Endothelial cell of umbilical vein (primary cell): ENCODE data around the gene LMNA. TPM values are rescaled to one million over a fixed set of nuclear protein-coding genes. Genes with fewer than 3 reads are reported as not detected.
"Not testable (repeated sequence)": the region's sequence is repeated elsewhere in the genome, so short reads cannot be mapped to it uniquely, and the experiment has no call there.

Source experiments
- BruUV-seq: library from RNA; stranded (reverse); fragments of 400-500 nt; replicated peaks from 2 replicates; lab custom pipeline; 2021; lab: Mats Ljungman, UMichigan
- CTCF ChIA-PET: fragments of 300-600, 350-600 bp; sonication (Branson Sonifier 250); formaldehyde crosslinking; loops from one replicate; lab custom pipeline; 2021; ENCODE audit warnings: antibody characterized with exemption, inconsistent platforms; lab: Charles Lee
- POLR2A ChIA-PET: fragments of 300-600, 350-600 bp; sonication (Branson Sonifier 250); formaldehyde crosslinking; loops from one replicate; lab custom pipeline; 2021; ENCODE audit warnings: antibody characterized with exemption, inconsistent platforms; lab: Charles Lee
- DNase-seq: peaks from one replicate; pipeline ENCODE4 v3.0.0-alpha.2; 2011; ENCODE audit warnings: low read depth, low spot score
- FAIRE-seq: peaks from 2 replicates; lab custom pipeline; 2011; peaks lifted over from hg19 to GRCh38; lab: Jason Lieb, UNC
- H2AFZ ChIP-seq: 2 replicates; pipeline ENCODE4 v1.6.0; 2012; ENCODE audit warnings: low read depth, low read length, control low read depth, inconsistent platforms
- H3K27ac ChIP-seq: 2 replicates; pipeline ENCODE4 v1.5.1; 2011; ENCODE audit warnings: low read depth, mild to moderate bottlenecking, control low read depth, low read length, moderate library complexity; ENCODE audit not compliant: insufficient read depth
- H3K27me3 ChIP-seq, 2 experiments: 2 replicates each; pipeline versions ENCODE4 v1.6.0 to v1.6.1; 2011; ENCODE audit warnings: low read length in 2 of 2, mixed read lengths in 1 of 2; ENCODE audit not compliant: control insufficient read depth in 2 of 2, insufficient read depth in 2 of 2
- H3K36me3 ChIP-seq, 2 experiments: 2 replicates in 1 of 2; 3 replicates in 1 of 2; pipeline ENCODE4 v1.5.1; 2011; ENCODE audit warnings: low read length in 2 of 2, mild to moderate bottlenecking in 1 of 2, moderate library complexity in 1 of 2; ENCODE audit not compliant: control insufficient read depth in 2 of 2, insufficient read depth in 2 of 2; ENCODE audit errors: extremely low read depth in 1 of 2
- H3K4me1 ChIP-seq: 3 replicates; pipeline ENCODE4 v1.5.1; 2011; ENCODE audit warnings: mild to moderate bottlenecking, low read length; ENCODE audit not compliant: control insufficient read depth, insufficient read depth; ENCODE audit errors: extremely low read depth
- H3K4me2 ChIP-seq: 2 replicates; pipeline ENCODE4 v1.6.1; 2011; ENCODE audit warnings: low read length, control low read depth, mixed read lengths; ENCODE audit not compliant: insufficient read depth
- H3K4me3 ChIP-seq, 3 experiments: fragments of 200-600 bp in 1 of 3; sonication (generic), shearing (Covaris generic) in 1 of 3; replicated peaks in 1 of 3; 2 replicates each; pipeline ENCODE4 v1.5.1; 2011 to 2016; ENCODE audit warnings: control low read depth in 3 of 3, low read length in 3 of 3, mild to moderate bottlenecking in 2 of 3, inconsistent platforms in 1 of 3, low read depth in 1 of 3, moderate library complexity in 1 of 3; ENCODE audit not compliant: insufficient read depth in 1 of 3
- H3K79me2 ChIP-seq: 2 replicates; pipeline ENCODE4 v1.6.0; 2012; ENCODE audit warnings: low read length, inconsistent platforms; ENCODE audit not compliant: control insufficient read depth, insufficient read depth
- H3K9ac ChIP-seq: replicated peaks from 2 replicates; pipeline ENCODE3; 2011; ENCODE audit warnings: low read length, control low read depth; ENCODE audit not compliant: insufficient read depth; ENCODE audit errors: extremely low read depth
- H3K9me1 ChIP-seq: replicated peaks from 3 replicates; pipeline ENCODE4 v1.6.0; 2011; ENCODE audit warnings: mild to moderate bottlenecking, low read length; ENCODE audit not compliant: control insufficient read depth, insufficient read depth; ENCODE audit errors: extremely low read depth
- H3K9me3 ChIP-seq: replicated peaks from 2 replicates; pipeline ENCODE4 v1.5.1; 2012; ENCODE audit warnings: low read length, inconsistent platforms; ENCODE audit not compliant: control insufficient read depth, insufficient read depth
- H4K20me1 ChIP-seq: replicated peaks from 2 replicates; pipeline ENCODE3; 2011; ENCODE audit warnings: mild to moderate bottlenecking, low read length; ENCODE audit not compliant: control insufficient read depth, insufficient read depth; ENCODE audit errors: extremely low read depth
- CTCF ChIP-seq, 2 donors: IDR thresholded peaks; 1 replicate in 1 of 2; 2 replicates in 1 of 2; pipeline ENCODE4 v1.5.1; 2011; ENCODE audit warnings: low read length in 2 of 2, mild to moderate bottlenecking in 2 of 2, moderate library complexity in 2 of 2, control low read depth in 1 of 2, inconsistent platforms in 1 of 2, low read depth in 1 of 2; ENCODE audit not compliant: insufficient read depth in 1 of 2; ENCODE audit errors: extremely low read depth in 1 of 2
- GATA2 ChIP-seq: IDR thresholded peaks from 2 replicates; pipeline ENCODE4 v1.7.0; 2011; ENCODE audit warnings: low read depth, mild to moderate bottlenecking, moderate library complexity, mixed read lengths, low read length; ENCODE audit not compliant: insufficient read length, insufficient read depth
- dilution Hi-C: fragments of 300-500 bp; cut with MboI; formaldehyde crosslinking; loops from one replicate; pipeline ENCODE4 v1.15.0; 2019; ENCODE audit warnings: low sequenced_read_pairs; ENCODE audit not compliant: extremely low pct_ligation_motif_present
- intact Hi-C: fragments of 100-400 bp; cut with micrococcal nuclease; formaldehyde crosslinking; loops from one replicate; pipeline ENCODE4 v1.10.0; 2022
- polyA plus RNA-seq, 4 experiments: library from polyadenylated mRNA; depleted of rRNA in 3 of 4; stranded (reverse) in 3 of 4; unstranded in 1 of 4; fragments of >200 nt; gene quantifications; 2 replicates each; pipeline versions ENCODE4 v1.2.1 to v1.2.3, GENCODE V29; 2011 to 2012; ENCODE audit warnings: missing spikeins in 1 of 4
- total RNA-seq: library from RNA; stranded (reverse); gene quantifications from 2 replicates; pipeline ENCODE4 v1.2.3, GENCODE V29; 2021

Gene LMNA
- total and polyA plus RNA-seq, 2 donors (not counting 3 experiments of a cell fraction or from before 2014, with no cell fraction given), result 371 to 742 TPM

DNA sequence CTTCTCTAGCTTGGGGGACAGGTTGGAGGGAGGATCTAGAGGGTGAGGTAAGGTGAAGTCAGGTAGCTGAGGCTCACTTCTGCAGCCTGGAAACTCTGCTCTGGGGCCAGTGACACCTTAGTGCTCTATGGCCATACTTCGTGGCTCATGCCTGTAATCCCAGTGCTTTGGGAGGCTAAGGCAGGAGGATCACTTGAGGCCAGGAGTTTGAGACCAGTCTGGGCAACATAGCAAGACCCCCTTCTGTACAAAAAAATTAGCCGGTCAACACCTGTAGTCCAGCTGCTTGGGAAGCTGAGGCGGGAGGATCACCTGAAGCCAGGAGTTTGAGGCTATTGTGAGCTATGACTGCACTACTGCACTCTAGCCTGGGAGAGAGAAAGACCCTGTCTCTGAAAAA is 5.8 kb downstream of the LMNA start:
- no peaks in the 10 kb centered on the region for H3K27me3 ChIP-seq
- CTCF ChIA-PET, result interaction anchor here (1.0 to 13.3 kb wide), 5 partner anchors 8 to 105 kb away, joined by 3 to 283 read pairs (median 6); no protein-coding TSS in a partner anchor
- DNase-seq (no peak), FAIRE-seq (peak; percentile 48)
- BruUV-seq, result no TSS peak
- H2AFZ ChIP-seq, result no peak overlapping the region
- POLR2A ChIA-PET, result interaction anchor here (0.8 to 1.1 kb wide), 2 partner anchors 9 to 1116 kb away, joined by 4 read pairs; no protein-coding TSS in a partner anchor
- H3K4me1 ChIP-seq, result peaks cover 69% of the 10 kb centered on the region
- intact Hi-C loops (loop anchor here (5.0 kb wide), 1 partner anchor 382 kb away; the partner anchor contains the start of gene MEF2D), dilution Hi-C loops (no loop called here)
- peaks cover 0 to 4% of the 10 kb centered on the region in 2 experiments for H3K36me3 ChIP-seq
- no peaks in the 10 kb centered on the region for H3K9me3 ChIP-seq
- H3K4me2 ChIP-seq, result peak overlapping the region; percentile 29
- H3K9ac ChIP-seq, result no peak overlapping the region
- H3K79me2 ChIP-seq, result peaks cover 91% of the 10 kb centered on the region
- H3K27ac ChIP-seq, result no peak overlapping the region
- no peak overlapping the region for H3K4me3 ChIP-seq
- no peak for TF ChIP-seq GATA2
- no peak for TF ChIP-seq CTCF (IDR thresholded peaks at IDR 0.05; ENCODE audit: extremely low read depth in 1 of 2, insufficient read depth in 1 of 2, low read depth in 1 of 2, low read length in 2 of 2)
- no peaks in the 10 kb centered on the region for H4K20me1 ChIP-seq
- no peaks in the 10 kb centered on the region for H3K9me1 ChIP-seq

- H3K4me2 ChIP-seq, BruUV-seq, H3K9me3 ChIP-seq, POLR2A ChIA-PET, dilution Hi-C loops, H2AFZ ChIP-seq, H3K9me1 ChIP-seq, H3K4me3 ChIP-seq, H3K27me3 ChIP-seq, DNase-seq, H3K36me3 ChIP-seq, FAIRE-seq, H3K9ac ChIP-seq, H4K20me1 ChIP-seq: not testable (repeated sequence)
- Histone ChIP-seq H3K79me2 (peaks cover 90% of the 10 kb centered on the region), H3K27ac (peak overlapping the region; percentile 18), H3K4me1 (peaks cover 75% of the 10 kb centered on the region)
- intact Hi-C loops, result loop anchor here (5.0 kb wide), 1 partner anchor 381 kb away; the partner anchor contains the start of gene MEF2D
- CTCF ChIA-PET, result interaction anchor here (5.9 to 13.3 kb wide), 2 partner anchors 8 to 22 kb away, joined by 51 to 283 read pairs; no protein-coding TSS in a partner anchor
These were observed 6.5 kb downstream of the LMNA start for GRCh38 chr1:156121005-156121404.
